ENCODE data around the gene XAB2. TPM values are rescaled to one million over a fixed set of nuclear protein-coding genes. Genes with fewer than 3 reads are reported as not detected.

Gene XAB2
- total and polyA plus RNA-seq, 4 donors: 34.1 to 48.3 (median 39.3) TPM

DNA sequence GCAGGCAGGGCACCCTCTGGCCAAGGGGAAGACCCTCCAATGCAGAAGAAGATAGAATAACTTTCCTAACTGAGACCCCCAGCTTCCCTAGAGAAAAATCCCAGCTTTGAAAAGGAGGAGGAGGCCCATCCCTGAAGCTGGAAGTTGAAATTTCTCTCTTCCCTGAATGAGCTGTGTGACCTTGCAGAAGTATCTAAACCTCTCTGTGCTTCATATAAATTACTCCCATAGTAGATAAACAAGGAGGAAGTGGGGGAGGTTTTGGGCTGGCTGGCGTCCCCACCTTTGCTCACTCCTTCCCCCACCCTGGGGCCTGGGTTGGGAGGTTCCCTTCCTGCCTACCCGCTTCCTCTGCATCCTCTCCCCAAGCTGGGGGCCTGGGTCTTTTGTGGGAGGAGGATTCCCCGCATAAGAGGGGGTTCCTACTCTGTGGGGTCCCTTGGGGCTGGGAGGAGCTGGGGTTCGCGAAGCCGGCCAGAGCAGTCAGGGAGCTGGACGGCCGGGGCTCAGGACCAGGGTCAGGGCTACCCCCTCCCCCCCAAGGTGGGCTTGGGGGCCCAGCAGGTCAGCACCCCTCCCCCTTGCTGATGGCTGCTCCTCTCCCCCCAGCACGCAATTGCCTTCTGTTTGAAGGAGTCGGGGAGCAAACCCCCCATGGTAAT is 22.0 kb downstream of the XAB2 start:
- DNase-seq (no peak), ATAC-seq (ENCODE audit: insufficient read depth, low FRiP score) (no peak)
- Histone ChIP-seq H3K4me1 (ENCODE audit: control insufficient read depth in 5 of 5, insufficient read depth in 5 of 5, low read length in 5 of 5) (peaks cover 0 to 6% (median 0%) of the 10 kb centered on the region in 5 donors), H3K36me3 (ENCODE audit: control insufficient read depth in 4 of 4, insufficient read depth in 4 of 4, low read length in 4 of 4) (peaks cover 0 to 7% (median 0%) of the 10 kb centered on the region in 4 donors), H3K27ac (ENCODE audit: low read depth in 1 of 2, low read length in 1 of 2) (no peak overlapping the region), H3K9me3 (ENCODE audit: control insufficient read depth in 4 of 4, insufficient read depth in 3 of 4, low read length in 3 of 4) (peaks cover 0 to 2% (median 0%) of the 10 kb centered on the region in 4 donors), H3K4me3 (no peak overlapping the region), H3K9ac (ENCODE audit: insufficient read depth in 1 of 2, low read length in 2 of 2) (no peak overlapping the region), H3K27me3 (ENCODE audit: control insufficient read depth in 3 of 3, insufficient read depth in 3 of 3, low read length in 2 of 3) (peaks cover 0 to 4% (median 0%) of the 10 kb centered on the region in 3 donors)
- TF ChIP-seq CTCF (IDR thresholded peaks at IDR 0.05; ENCODE audit: control extremely low read depth, extremely low read depth): no peak
- WGBS, 2 donors: 67 to 79% methylated on average over 10 of the region's 10 CpGs

DNA sequence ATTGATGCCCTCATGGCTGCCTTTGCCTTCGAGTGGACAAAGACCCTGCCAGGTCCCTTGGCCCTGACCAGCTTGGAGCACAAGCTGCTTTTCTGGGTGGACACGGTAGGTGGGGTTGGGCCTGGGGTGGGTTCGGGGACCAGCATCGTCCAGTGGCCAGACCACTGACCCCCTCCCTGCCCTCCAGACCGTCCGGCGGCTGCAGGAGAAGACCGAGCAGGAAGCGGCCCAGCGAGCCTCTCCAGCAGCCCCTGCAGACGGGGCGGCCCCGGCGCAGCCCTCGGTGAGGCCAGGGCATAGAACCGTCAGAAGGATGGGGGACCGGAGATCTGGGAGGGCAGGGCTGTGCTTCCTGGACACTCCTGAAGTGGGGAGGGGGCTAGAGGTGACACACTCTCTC is 23.1 kb downstream of the XAB2 start:
- no peak overlapping the region for H3K9ac ChIP-seq (ENCODE audit: insufficient read depth in 1 of 2, low read length in 2 of 2)
- H3K4me1 ChIP-seq (ENCODE audit: control insufficient read depth in 5 of 5, insufficient read depth in 5 of 5, low read length in 5 of 5): peaks cover 0 to 6% (median 0%) of the 10 kb centered on the region in 5 donors
- no peak overlapping the region for H3K4me3 ChIP-seq
- no peaks in the 10 kb centered on the region for H3K36me3 ChIP-seq (ENCODE audit: control insufficient read depth in 4 of 4, insufficient read depth in 4 of 4, low read length in 4 of 4)
- H3K27ac ChIP-seq (ENCODE audit: low read depth in 1 of 2, low read length in 1 of 2): no peak overlapping the region
- WGBS, 2 donors: 86 to 89% methylated on average over 17 of the region's 17 CpGs
- H3K9me3 ChIP-seq (ENCODE audit: control insufficient read depth in 4 of 4, insufficient read depth in 3 of 4, low read length in 3 of 4): peaks cover 0 to 2% (median 0%) of the 10 kb centered on the region in 4 donors
- DNase-seq (no peak), ATAC-seq (ENCODE audit: insufficient read depth, low FRiP score) (no peak)
- no peak for TF ChIP-seq CTCF (IDR thresholded peaks at IDR 0.05; ENCODE audit: control extremely low read depth, extremely low read depth)
- peaks cover 0 to 4% (median 0%) of the 10 kb centered on the region in 3 donors for H3K27me3 ChIP-seq (ENCODE audit: control insufficient read depth in 3 of 3, insufficient read depth in 3 of 3, low read length in 2 of 3)

- TF ChIP-seq CTCF (IDR thresholded peaks at IDR 0.05; ENCODE audit: control extremely low read depth, extremely low read depth): no peak
- ATAC-seq (ENCODE audit: insufficient read depth, low FRiP score) (no peak), DNase-seq (no peak)
Observed at GRCh38 chr19:7605490-7606222, 23.7 kb downstream of the XAB2 start.

More at GRCh38 chr19:7605490-7606222, 23.7 kb downstream of the XAB2 start:
- WGBS, 2 donors: 74 to 75% methylated on average over 14 of the region's 14 CpGs
- no peak overlapping the region for H3K4me3 ChIP-seq
- no peak overlapping the region for H3K9ac ChIP-seq (ENCODE audit: insufficient read depth in 1 of 2, low read length in 2 of 2)
- H3K9me3 ChIP-seq (ENCODE audit: control insufficient read depth in 4 of 4, insufficient read depth in 3 of 4, low read length in 3 of 4): peaks cover 0 to 2% (median 0%) of the 10 kb centered on the region in 4 donors
- no peaks in the 10 kb centered on the region for H3K36me3 ChIP-seq (ENCODE audit: control insufficient read depth in 4 of 4, insufficient read depth in 4 of 4, low read length in 4 of 4)
- peaks cover 0 to 4% (median 0%) of the 10 kb centered on the region in 3 donors for H3K27me3 ChIP-seq (ENCODE audit: control insufficient read depth in 3 of 3, insufficient read depth in 3 of 3, low read length in 2 of 3)
- H3K27ac ChIP-seq (ENCODE audit: low read depth in 1 of 2, low read length in 1 of 2): no peak overlapping the region
- peaks cover 0 to 6% (median 0%) of the 10 kb centered on the region in 5 donors for H3K4me1 ChIP-seq (ENCODE audit: control insufficient read depth in 5 of 5, insufficient read depth in 5 of 5, low read length in 5 of 5)

Data from lung (tissue), 12 donors.